ENCODE results near the gene GFOD2. TPM values are rescaled to one million over a fixed set of nuclear protein-coding genes. Genes with fewer than 3 reads are reported as not detected.

The GFOD2 gene
- total RNA-seq, 1 donor: 11.9 TPM

DNA sequence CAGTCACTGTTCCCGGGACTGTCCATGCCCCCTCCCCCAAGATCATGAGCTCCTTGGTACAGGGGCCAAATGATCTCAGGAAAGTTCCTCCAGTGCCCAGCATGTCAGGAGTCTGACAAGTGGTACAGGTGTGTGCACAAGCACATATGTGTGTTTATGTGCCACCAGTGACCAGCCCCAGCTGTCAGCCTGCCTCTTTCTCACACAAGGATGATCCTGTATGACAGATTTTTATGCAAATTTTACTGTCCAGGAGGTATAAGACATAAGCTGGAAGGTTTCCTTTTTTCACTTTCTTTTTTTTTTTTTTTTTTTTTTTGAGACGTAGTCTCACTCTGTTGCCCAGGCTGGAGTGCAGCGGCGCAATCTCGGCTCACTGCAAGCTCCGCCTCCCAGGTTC is 31.4 kb upstream of the GFOD2 start:
- no peak for DNase-seq (ENCODE audit: low read depth)
- TF ChIP-seq, protein P1, sequence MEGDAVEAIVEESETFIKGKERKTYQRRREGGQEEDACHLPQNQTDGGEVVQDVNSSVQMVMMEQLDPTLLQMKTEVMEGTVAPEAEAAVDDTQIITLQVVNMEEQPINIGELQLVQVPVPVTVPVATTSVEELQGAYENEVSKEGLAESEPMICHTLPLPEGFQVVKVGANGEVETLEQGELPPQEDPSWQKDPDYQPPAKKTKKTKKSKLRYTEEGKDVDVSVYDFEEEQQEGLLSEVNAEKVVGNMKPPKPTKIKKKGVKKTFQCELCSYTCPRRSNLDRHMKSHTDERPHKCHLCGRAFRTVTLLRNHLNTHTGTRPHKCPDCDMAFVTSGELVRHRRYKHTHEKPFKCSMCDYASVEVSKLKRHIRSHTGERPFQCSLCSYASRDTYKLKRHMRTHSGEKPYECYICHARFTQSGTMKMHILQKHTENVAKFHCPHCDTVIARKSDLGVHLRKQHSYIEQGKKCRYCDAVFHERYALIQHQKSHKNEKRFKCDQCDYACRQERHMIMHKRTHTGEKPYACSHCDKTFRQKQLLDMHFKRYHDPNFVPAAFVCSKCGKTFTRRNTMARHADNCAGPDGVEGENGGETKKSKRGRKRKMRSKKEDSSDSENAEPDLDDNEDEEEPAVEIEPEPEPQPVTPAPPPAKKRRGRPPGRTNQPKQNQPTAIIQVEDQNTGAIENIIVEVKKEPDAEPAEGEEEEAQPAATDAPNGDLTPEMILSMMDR (IDR thresholded peaks at IDR 0.05; ENCODE audit: insufficient read depth, low read length): no peak
- H3K4me3 ChIP-seq (ENCODE audit: low read depth, low read length): no peak overlapping the region

DNA sequence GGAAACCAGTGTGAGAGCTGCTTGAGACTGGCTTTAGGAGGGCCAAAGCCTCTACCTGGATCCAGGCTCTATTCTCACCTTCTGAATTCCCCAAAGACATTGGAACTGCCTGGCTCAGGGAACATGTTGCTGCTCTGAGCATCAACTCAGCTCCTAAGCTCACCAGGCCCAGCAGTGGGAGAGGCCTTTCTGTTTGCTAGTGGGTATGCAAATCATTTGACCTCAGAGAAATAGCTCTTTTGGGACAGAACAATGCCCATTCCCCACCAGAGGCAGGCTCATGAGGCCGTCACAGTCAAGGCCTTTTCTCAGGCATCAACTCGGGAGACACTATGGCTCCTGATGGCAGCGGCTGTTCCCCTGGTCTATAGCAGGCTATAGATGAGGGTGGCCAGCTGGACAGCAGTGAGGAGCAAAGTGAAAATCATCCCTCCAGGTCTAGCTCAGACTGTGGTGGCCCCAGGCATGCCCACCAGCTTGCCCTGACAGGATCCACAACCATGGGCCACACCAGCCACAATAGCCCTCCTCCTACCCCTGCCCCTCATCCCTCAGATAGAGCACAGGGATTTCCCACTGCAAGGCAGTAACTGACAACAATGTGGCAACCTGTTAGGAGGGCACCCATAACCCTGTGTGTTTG is 30.4 kb upstream of the GFOD2 start:
- TF ChIP-seq, protein P1 (IDR thresholded peaks at IDR 0.05; ENCODE audit: insufficient read depth, low read length): no peak
- H3K4me3 ChIP-seq (ENCODE audit: low read depth, low read length): no peak overlapping the region
- no peak for DNase-seq (ENCODE audit: low read depth)

DNA sequence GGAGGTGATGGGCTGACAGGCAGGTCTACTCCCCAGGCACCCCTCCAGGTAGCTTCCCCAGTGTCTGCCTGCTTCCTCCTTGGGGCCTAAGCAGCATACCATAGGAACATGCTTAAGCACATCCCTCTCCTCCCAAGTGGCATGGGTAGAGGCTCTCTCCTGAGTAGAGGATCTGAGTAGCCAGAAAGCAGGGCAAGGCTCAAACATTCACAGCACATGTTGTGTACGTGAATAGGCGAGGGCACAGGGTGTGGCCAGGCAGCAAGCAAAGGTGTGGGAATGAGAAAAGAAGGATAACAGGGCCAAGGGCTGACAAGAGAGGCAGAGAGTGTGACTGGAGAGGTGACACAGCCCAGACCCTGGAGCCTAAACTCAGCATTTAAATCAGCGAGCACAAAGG is 29.7 kb upstream of the GFOD2 start:
- DNase-seq (ENCODE audit: low read depth): no peak
- H3K4me3 ChIP-seq (ENCODE audit: low read depth, low read length): no peak overlapping the region

DNA sequence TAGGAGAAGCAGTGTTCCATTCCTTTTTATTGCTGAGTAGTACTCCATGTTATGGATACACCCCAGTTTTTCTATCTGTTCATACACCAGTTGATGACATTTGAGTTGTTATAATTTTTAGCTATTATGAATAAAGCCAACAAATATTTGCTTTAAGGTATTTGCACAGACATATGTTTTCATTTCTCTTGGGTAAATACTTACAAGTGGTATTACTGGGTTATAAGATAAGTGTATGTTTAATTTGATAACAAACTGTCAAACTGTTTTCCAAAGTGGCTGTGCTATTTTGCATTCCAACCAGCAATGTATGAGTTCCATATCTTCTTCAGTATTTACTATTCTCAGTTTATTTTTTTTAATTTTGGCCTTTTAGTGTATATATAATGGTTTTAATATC is 27.7 kb upstream of the GFOD2 start:
- H3K4me3 ChIP-seq (ENCODE audit: low read depth, low read length): no peak overlapping the region
- TF ChIP-seq, protein P1 (IDR thresholded peaks at IDR 0.05; ENCODE audit: insufficient read depth, low read length): no peak
- no peak for DNase-seq (ENCODE audit: low read depth)

More for the DNA sequence above, 29.7 kb upstream of the GFOD2 start:
- TF ChIP-seq, protein P1 (IDR thresholded peaks at IDR 0.05; ENCODE audit: insufficient read depth, low read length): no peak

DNA sequence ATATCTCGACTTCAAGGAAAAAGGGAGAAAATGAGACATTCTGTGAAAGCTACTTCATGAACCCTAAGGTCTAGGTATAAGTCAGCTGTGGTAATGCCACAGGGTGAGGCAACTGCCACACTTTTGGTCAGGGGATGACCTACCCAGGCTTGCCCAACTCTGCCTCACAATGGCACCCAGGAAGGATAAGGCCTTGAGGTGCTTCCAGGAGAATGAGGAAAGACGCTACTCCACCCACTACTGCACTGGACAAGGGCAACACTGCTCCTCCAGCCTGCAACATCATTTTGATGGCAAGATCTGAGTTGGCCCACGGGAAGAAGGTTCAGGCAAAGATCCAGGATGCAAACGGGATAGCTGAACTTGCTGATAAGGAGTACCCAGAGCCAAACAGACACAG is 22.0 kb upstream of the GFOD2 start:
- H3K4me3 ChIP-seq (ENCODE audit: low read depth, low read length): no peak overlapping the region
- TF ChIP-seq, protein P1 (IDR thresholded peaks at IDR 0.05; ENCODE audit: insufficient read depth, low read length): no peak
- DNase-seq (ENCODE audit: low read depth): no peak

DNA sequence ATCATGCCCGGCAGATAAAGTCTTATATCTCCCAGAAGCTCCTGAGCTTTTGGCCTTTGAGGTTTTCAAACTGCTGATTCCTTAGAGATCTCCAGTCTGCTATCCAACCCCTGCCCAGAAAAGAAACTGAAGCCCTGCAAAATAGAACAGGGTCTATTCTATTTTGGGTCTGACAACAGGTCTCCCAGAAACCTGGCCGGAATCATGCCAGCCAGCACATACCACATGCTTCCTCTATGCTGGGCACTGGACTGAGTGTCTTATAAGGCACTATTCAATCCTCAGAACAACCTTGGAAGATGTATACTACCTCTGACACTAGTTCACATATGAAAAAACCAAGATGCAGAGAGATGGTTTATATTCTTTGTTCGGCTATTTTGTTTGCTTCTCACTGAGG is 21.3 kb upstream of the GFOD2 start:
- H3K4me3 ChIP-seq (ENCODE audit: low read depth, low read length): no peak overlapping the region
- DNase-seq (ENCODE audit: low read depth): no peak
- TF ChIP-seq, protein P1 (IDR thresholded peaks at IDR 0.05; ENCODE audit: insufficient read depth, low read length): no peak

DNA sequence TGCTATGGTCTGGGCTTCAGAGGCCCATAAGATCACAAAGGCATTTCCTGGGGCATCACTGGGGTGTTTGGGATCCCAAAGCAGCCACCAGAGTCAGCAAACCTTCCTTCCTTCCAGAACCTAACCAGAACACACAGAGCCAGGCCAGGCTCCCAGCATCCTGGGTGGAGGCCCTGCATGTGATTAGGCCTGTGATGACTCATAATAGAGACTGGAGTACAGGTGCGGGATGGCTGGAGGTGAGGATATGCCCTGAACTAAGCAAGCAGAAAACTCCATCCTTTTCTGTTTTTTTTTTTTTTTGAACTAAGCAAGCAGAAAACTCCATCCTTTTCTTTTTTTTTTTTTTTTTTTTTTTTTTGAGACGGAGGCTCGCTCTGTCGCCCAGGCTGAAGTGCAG is 17.7 kb upstream of the GFOD2 start:
- no peak overlapping the region for H3K4me3 ChIP-seq (ENCODE audit: low read depth, low read length)
- TF ChIP-seq, protein P1 (IDR thresholded peaks at IDR 0.05; ENCODE audit: insufficient read depth, low read length): no peak
- DNase-seq (ENCODE audit: low read depth): no peak
